ENCODE measurements around the gene MAML2.

- TF ChIP-seq CTCF (CRISPR knock-in tag; IDR thresholded peaks at IDR 0.05): 0 out of 2 replicates have a peak, but pooled peaks have one; percentile 9
- TF ChIP-seq NR1H2 (CRISPR knock-in tag; IDR thresholded peaks at IDR 0.05; ENCODE audit: borderline replicate concordance, low read depth): no peak
- TF ChIP-seq HIVEP1 (CRISPR knock-in tag; IDR thresholded peaks at IDR 0.05): peak; percentile 68; the same call in 1 of the 2 replicates
- TF ChIP-seq ZNF430 (CRISPR knock-in tag; IDR thresholded peaks at IDR 0.05): peak; percentile 36; the same call in 1 of the 2 replicates
- TF ChIP-seq ZSCAN20 (CRISPR knock-in tag; IDR thresholded peaks at IDR 0.05; ENCODE audit: borderline replicate concordance): peak; percentile 19; the same call in 1 of the 2 replicates
- TF ChIP-seq ZSCAN30 (CRISPR knock-in tag; IDR thresholded peaks at IDR 0.05): no peak
These were observed 46.9 kb upstream of the MAML2 start, which contains the start of the genes CCDC82 and JRKL for GRCh38 chr11:96389720-96390487.
